Mesenchymal stem cell (in vitro differentiated cells and primary cell): ENCODE results near the gene NAP1L4.
A peak's percentile ranks its signal among the peaks of the same experiment; 100 is the strongest.

ENCODE experiments used
- DNase-seq: peaks from one replicate; pipeline ENCODE4 v3.0.0-alpha.2; 2013
- H2AFZ ChIP-seq: one replicate; pipeline ENCODE4 v1.6.1; 2013; ENCODE audit warnings: low read depth, mild to moderate bottlenecking, control low read depth, inconsistent platforms, low read length, moderate library complexity
- H2AK5ac ChIP-seq: 2 replicates; pipeline ENCODE4 v1.6.1; 2013; ENCODE audit warnings: low read length, moderate library complexity, mild to moderate bottlenecking, inconsistent platforms; ENCODE audit not compliant: severe bottlenecking
- H2BK120ac ChIP-seq: one replicate; pipeline ENCODE4 v1.6.1; 2013; ENCODE audit warnings: low read depth, mild to moderate bottlenecking, inconsistent platforms, low read length, moderate library complexity
- H2BK12ac ChIP-seq, 2 experiments: one replicate each; pipeline ENCODE4 v1.6.1; 2013; ENCODE audit warnings: inconsistent platforms in 2 of 2, low read length in 2 of 2, mild to moderate bottlenecking in 2 of 2, moderate library complexity in 2 of 2, control low read depth in 1 of 2
- H2BK15ac ChIP-seq: one replicate; pipeline ENCODE4 v1.6.1; 2013; ENCODE audit warnings: mild to moderate bottlenecking, low read depth, inconsistent platforms; ENCODE audit not compliant: poor library complexity, severe bottlenecking
- H2BK5ac ChIP-seq: 2 replicates; pipeline ENCODE4 v1.6.1; 2013; ENCODE audit warnings: low read depth, mild to moderate bottlenecking, low read length, control low read depth, inconsistent platforms; ENCODE audit not compliant: poor library complexity, severe bottlenecking
- H3K14ac ChIP-seq, 2 experiments: one replicate each; pipeline ENCODE4 v1.6.1; 2013; ENCODE audit warnings: inconsistent platforms in 2 of 2, low read length in 2 of 2, control low read depth in 1 of 2, mild to moderate bottlenecking in 1 of 2, moderate library complexity in 1 of 2
- H3K18ac ChIP-seq, 2 experiments: one replicate each; pipeline ENCODE4 v1.6.1; 2013; ENCODE audit warnings: inconsistent platforms in 2 of 2, low read length in 2 of 2, control low read depth in 1 of 2, low read depth in 1 of 2, mild to moderate bottlenecking in 1 of 2
- H3K23ac ChIP-seq, 2 experiments: one replicate each; pipeline ENCODE4 v1.6.1; 2013; ENCODE audit warnings: inconsistent platforms in 2 of 2, low read length in 2 of 2, mild to moderate bottlenecking in 2 of 2, moderate library complexity in 2 of 2, control low read depth in 1 of 2
- H3K27ac ChIP-seq: 2 replicates; pipeline ENCODE4 v1.5.1; 2013; ENCODE audit warnings: mild to moderate bottlenecking, moderate library complexity, low read length, control low read depth, inconsistent platforms; ENCODE audit not compliant: poor library complexity, severe bottlenecking
- H3K27me3 ChIP-seq, 2 experiments: 2 replicates each; pipeline versions ENCODE4 v1.6.1 to v1.7.0; 2013; ENCODE audit warnings: low read length in 2 of 2, mild to moderate bottlenecking in 2 of 2, moderate library complexity in 2 of 2, control low read depth in 1 of 2, inconsistent platforms in 1 of 2; ENCODE audit not compliant: control insufficient read depth in 1 of 2, insufficient read depth in 1 of 2
- H3K36me3 ChIP-seq, 2 experiments: 2 replicates each; pipeline versions ENCODE4 v1.6.1 to v1.7.0; 2013; ENCODE audit warnings: low read length in 2 of 2, control low read depth in 1 of 2, inconsistent platforms in 1 of 2, low read depth in 1 of 2, mild to moderate bottlenecking in 1 of 2; ENCODE audit not compliant: insufficient read depth in 2 of 2, control insufficient read depth in 1 of 2
- H3K4ac ChIP-seq, 2 experiments: one replicate each; pipeline ENCODE4 v1.6.1; 2013; ENCODE audit warnings: inconsistent platforms in 2 of 2, low read length in 2 of 2, mild to moderate bottlenecking in 2 of 2, moderate library complexity in 2 of 2, control low read depth in 1 of 2, low read depth in 1 of 2
- H3K4me1 ChIP-seq: 2 replicates; pipeline ENCODE4 v1.6.1; 2013; ENCODE audit warnings: low read depth, low read length, control low read depth; ENCODE audit not compliant: control insufficient read depth, insufficient read depth
- H3K4me2 ChIP-seq: 2 replicates; pipeline ENCODE4 v1.6.1; 2013; ENCODE audit warnings: low read length, mild to moderate bottlenecking, inconsistent platforms; ENCODE audit not compliant: poor library complexity, severe bottlenecking
- H3K4me3 ChIP-seq, 2 experiments: 2 replicates each; pipeline versions ENCODE4 v1.5.1 to v1.7.0; 2013; ENCODE audit warnings: low read length in 2 of 2, mild to moderate bottlenecking in 2 of 2, control low read depth in 1 of 2, low read depth in 1 of 2; ENCODE audit not compliant: insufficient read depth in 1 of 2
- H3K79me1 ChIP-seq: replicated peaks from 2 replicates; pipeline ENCODE4 v1.6.1; 2013; ENCODE audit warnings: mild to moderate bottlenecking, control low read depth, low read length, inconsistent platforms; ENCODE audit not compliant: poor library complexity, severe bottlenecking
- H3K9ac ChIP-seq: 2 replicates; pipeline ENCODE4 v1.7.0; 2013; ENCODE audit warnings: mild to moderate bottlenecking, low read length, moderate library complexity
- H3K9me3 ChIP-seq: 2 replicates; pipeline ENCODE4 v1.7.0; 2013; ENCODE audit warnings: mild to moderate bottlenecking, low read length; ENCODE audit not compliant: control insufficient read depth
- H4K8ac ChIP-seq: one replicate; pipeline ENCODE4 v1.6.1; 2013; ENCODE audit warnings: inconsistent platforms, mild to moderate bottlenecking, low read length, moderate library complexity
- H4K91ac ChIP-seq: one replicate; pipeline ENCODE4 v1.6.1; 2013; ENCODE audit warnings: mild to moderate bottlenecking, low read length, inconsistent platforms
- WGBS: methylation state at CpG from one replicate; pipeline ENCODE4 v1.1.7; 2013; ENCODE audit warnings: mixed read lengths; 5-methylcytosine and 5-hydroxymethylcytosine counted together

NAP1L4 gene

GRCh38 chr11:2942447-2942846, 49.7 kb downstream of the NAP1L4 start:
- 93% methylated on average over 9 of the region's 13 CpGs for WGBS
- Histone ChIP-seq H2BK12ac (no peak overlapping the region), H3K18ac (no peak overlapping the region), H4K91ac (no peak overlapping the region), H3K27me3 (no peaks in the 10 kb centered on the region), H2BK15ac (no peak overlapping the region), H2AFZ (no peak overlapping the region), H3K9me3 (peaks cover 9% of the 10 kb centered on the region), H3K4me2 (no peak overlapping the region), H3K14ac (no peak overlapping the region), H2BK5ac (no peak overlapping the region), H3K36me3 (peaks cover 14 to 43% of the 10 kb centered on the region in 2 experiments), H4K8ac (no peak overlapping the region), H2AK5ac (no peak overlapping the region), H3K9ac (no peak overlapping the region), H3K4me1 (peaks cover 45% of the 10 kb centered on the region), H3K4ac (no peak overlapping the region), H3K4me3 (no peak overlapping the region), H3K79me1 (peaks cover 22% of the 10 kb centered on the region), H2BK120ac (no peak overlapping the region), H3K23ac (no peak overlapping the region), H3K27ac (no peak overlapping the region)
- no peak for DNase-seq

GRCh38 chr11:2940921-2941821, 51.0 kb downstream of the NAP1L4 start:
- Histone ChIP-seq H3K14ac (peak overlapping the region in 1 of 2 experiments; percentile 26), H3K23ac (no peak overlapping the region), H4K8ac (no peak overlapping the region), H2BK15ac (no peak overlapping the region), H4K91ac (peak overlapping the region; percentile 41), H3K36me3 (peaks cover 11 to 36% of the 10 kb centered on the region in 2 experiments), H3K18ac (peak overlapping the region in 1 of 2 experiments; percentile 4), H3K27ac (peak overlapping the region; percentile 17), H2AFZ (no peak overlapping the region), H2AK5ac (peak overlapping the region; percentile 34), H2BK12ac (no peak overlapping the region), H3K4me3 (no peak overlapping the region), H3K9ac (no peak overlapping the region), H3K9me3 (peaks cover 9% of the 10 kb centered on the region), H3K4me2 (no peak overlapping the region), H2BK5ac (no peak overlapping the region), H3K4ac (no peak overlapping the region), H3K27me3 (no peaks in the 10 kb centered on the region), H3K79me1 (peaks cover 19% of the 10 kb centered on the region), H2BK120ac (no peak overlapping the region), H3K4me1 (peaks cover 40% of the 10 kb centered on the region)
- 64% methylated on average over 10 of the region's 10 CpGs for WGBS
- no peak for DNase-seq

- no peak overlapping the region for H3K4me2 ChIP-seq
- H2BK12ac ChIP-seq = peak overlapping the region in 1 of 2 experiments; percentile 42
These were observed 51.8 kb downstream of the NAP1L4 start for GRCh38 chr11:2940147-2940920.

More at GRCh38 chr11:2940147-2940920, 51.8 kb downstream of the NAP1L4 start:
- Histone ChIP-seq H3K27ac (no peak overlapping the region), H2BK120ac (no peak overlapping the region), H3K36me3 (peaks cover 11 to 36% of the 10 kb centered on the region in 2 experiments), H2BK15ac (no peak overlapping the region), H4K91ac (peak overlapping the region; percentile 41), H2AFZ (no peak overlapping the region), H4K8ac (peak overlapping the region; percentile 46), H3K18ac (peak overlapping the region in 1 of 2 experiments; percentile 55), H3K4me1 (peaks cover 36% of the 10 kb centered on the region), H3K4ac (peak overlapping the region in 1 of 2 experiments; percentile 5), H2AK5ac (peak overlapping the region; percentile 34), H2BK5ac (no peak overlapping the region), H3K27me3 (no peaks in the 10 kb centered on the region), H3K9me3 (peaks cover 9% of the 10 kb centered on the region), H3K4me3 (no peak overlapping the region), H3K79me1 (peaks cover 19% of the 10 kb centered on the region), H3K23ac (peak overlapping the region in 1 of 2 experiments; percentile 28), H3K14ac (no peak overlapping the region), H3K9ac (peak overlapping the region; percentile 33)
- 86% methylated on average over 16 of the region's 16 CpGs for WGBS
- peak; percentile 47 for DNase-seq
